NCI-H345 treated with DMSO at 0.1 percent for 48 hours (cell line): Measurements from ENCODE around the gene APAF1.

Source experiments
- DNase-seq: peaks from one replicate; lab custom pipeline; 2025; ENCODE audit not compliant: unreplicated experiment; lab: John Stamatoyannopoulos, UW

Gene APAF1

DNA sequence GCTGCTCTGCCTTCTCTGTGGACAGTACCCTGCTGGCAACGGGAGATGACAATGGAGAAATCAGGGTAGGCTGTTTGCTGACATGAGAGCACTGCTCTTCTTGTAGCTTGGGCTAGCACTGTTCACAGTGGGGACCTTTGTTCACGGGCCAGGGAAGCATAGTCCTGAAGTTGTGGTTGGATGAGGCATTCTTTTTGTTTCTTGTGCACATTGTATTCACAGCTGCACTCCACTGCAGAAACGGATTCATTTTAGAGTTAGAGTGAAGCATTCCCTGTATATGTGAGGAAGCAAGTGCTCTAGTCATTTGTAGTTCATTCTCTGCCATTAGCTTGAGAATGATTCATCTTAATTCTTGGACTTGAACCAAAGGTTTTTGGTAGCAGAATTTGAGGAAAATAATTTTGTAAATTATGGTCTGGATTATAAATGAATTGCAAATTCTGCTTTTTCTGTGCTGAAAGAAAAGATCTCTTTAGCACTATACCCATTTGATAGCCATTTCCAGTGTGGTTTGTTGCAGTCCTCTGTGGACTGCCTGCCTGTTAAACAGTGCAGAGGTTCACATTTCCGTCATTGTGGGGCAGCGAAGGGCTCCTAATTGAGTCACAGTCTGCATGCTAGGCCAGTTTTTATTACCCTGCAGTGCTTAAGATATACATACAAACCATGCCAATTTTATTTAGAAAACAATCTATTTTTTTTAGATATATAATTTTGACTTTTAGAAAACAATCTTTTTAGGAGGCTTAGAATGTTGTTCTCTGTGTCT lies 80.6 kb downstream of the APAF1 start:
- DNase-seq, result peak; percentile 13

DNA sequence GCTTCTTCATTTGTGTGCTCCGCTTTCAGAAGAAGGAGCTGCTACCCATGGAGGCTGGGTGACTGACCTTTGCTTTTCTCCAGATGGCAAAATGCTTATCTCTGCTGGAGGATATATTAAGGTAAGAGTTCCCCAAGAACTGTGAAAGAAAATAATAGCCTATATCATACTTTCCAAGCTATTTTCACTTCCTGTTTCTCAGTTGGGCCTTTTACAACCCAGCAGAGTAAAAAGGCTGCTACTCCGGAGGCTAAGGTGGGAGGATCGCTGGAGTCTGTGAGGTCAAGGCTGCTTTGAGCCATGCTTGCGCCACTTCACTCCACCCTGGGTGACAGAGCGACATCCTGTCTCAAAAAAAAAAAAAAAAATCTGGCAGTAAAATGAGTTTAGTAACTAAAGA lies 82.1 kb downstream of the APAF1 start:
- DNase-seq, result no peak

DNA sequence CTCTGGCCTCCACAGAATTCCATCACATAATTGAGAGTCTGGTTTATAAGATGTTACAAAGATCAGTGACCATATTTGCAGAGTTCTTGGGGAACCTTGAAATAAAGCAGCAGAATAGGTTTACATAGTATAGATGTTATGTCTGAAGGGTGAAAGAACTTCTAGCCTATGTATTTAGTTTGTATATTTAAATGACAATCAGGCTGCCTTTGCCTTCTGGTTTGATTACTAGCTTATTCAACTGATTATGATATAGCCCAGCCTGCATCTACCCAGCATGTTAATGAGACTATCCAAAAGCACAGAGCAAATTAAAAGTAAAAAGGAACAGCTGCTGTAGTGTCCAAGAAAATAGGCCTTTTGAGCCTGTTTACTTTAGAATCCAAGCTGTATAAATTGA lies 85.3 kb downstream of the APAF1 start:
- no peak for DNase-seq

DNA sequence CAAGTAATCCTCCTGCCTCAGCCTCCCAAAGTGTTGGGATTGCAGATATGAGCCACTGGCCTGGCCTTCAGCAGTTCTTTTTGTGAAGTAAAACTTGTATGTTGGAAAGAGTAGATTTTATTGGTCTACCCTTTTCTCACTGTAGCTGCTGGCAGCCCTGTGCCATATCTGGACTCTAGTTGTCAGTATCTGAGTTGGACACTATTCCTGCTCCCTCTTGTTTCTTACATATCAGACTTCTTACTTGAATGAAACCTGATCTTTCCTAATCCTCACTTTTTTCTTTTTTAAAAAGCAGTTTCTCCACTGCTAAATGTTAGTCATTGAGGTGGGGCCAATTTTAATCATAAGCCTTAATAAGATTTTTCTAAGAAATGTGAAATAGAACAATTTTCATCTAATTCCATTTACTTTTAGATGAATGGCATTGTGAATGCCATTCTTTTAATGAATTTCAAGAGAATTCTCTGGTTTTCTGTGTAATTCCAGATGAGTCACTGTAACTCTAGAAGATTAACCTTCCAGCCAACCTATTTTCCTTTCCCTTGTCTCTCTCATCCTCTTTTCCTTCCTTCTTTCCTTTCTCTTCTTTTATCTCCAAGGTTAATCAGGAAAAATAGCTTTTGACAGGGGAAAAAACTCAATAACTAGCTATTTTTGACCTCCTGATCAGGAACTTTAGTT lies 88.7 kb downstream of the APAF1 start:
- DNase-seq, result no peak

DNA sequence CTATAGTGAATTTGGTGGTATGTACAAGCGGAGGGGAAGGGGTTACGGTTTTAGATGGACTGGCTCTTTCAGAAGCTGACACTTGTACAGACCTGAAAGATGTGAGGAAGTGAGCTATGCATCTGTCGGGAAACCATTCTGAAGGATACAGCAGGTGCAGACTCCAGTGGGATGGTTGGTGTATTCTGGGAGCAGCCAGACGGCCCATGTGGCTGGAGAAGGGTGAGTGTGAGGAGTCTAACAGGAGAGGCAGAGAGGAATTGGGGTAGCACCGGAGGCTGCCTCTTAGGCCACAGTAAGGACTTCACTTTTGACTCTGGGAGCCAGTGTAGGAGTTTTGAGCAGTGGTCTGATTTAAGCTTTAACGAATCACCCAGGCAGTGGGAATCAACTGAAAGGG lies 90.7 kb downstream of the APAF1 start:
- no peak for DNase-seq

DNA sequence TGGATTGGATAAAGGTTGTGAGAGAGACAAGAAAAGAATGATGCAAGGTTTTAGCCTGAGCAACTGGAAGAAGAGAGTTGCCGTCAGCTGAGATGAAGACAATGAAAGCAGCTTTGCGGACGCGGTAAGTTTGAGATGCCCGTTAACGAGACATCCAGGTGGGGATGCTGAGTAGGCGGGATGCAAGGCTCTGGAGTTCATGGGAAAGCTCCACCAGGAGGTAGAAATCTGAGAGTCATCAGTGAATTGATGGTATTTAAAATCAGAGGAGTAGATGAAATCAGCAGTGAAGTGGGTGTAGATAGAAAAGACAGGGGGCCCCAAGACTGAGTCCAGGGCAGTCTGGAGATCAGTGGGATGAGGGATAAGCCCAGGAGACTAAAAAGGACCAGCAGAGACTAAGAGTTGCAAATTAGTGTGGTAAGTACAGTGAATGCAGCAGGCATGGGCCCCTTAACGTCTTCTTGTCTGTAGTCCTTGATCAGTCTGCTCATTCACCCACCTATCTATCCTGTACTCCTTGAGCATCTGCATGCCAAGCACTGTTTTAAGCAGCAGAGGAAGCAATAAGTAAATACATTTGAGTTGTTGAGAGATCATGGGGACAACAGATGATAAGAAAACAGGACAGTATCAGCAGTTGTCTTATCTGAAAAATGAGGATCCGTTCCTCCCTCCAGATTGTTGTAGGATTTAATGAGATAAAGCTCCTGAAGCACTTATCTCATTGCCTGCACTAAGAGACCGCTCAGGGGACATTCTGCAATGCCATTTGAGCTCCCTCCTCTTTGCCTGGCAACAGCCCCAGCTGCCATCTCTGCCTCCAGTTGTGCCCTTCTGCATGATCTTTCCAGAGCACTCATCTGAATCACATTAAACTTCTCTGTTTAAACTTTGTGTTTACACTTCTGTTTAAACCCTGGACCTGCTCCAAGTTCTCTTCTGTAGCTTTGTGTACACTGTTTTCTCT lies 91.5 kb downstream of the APAF1 start:
- peak; percentile 97 for DNase-seq

DNA sequence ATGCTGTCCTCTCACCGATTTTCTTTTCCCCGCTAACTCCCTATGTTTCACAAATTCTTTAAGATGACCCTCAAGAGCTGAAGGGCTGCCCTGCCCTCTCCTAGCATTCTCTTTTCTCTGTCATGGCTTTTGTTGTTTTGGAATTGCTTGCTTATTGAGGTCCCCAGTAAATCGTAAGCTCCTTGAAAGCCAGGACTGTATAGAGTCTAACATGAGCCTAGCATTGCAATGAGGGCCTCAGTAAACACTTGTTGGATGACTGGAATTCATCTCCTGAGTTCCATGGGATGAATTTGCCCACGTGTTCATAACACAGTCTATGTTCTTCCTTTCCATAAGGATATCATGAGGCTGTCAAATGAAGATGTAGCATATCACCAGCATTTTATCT lies 92.2 kb downstream of the APAF1 start:
- DNase-seq, result peak; percentile 86

DNA sequence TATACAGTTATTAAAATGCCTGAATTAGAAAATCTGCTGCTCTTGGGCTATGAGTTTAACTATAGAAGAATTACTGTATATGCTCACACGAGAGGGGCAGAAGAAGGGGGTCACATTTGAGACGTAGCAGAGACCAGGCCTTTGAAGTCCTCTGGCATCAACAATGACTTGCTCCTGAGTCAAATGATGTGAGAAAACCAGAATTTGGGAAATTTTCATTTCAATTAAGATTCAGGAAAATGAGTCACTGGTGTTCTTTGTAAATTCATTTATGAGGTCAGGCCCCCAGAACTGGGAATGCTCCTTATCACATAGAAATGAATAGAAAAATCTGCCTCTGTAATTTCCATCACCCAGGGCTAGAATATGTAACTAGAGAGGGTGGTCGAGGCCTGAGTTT lies 92.9 kb downstream of the APAF1 start:
- DNase-seq, result no peak

DNA sequence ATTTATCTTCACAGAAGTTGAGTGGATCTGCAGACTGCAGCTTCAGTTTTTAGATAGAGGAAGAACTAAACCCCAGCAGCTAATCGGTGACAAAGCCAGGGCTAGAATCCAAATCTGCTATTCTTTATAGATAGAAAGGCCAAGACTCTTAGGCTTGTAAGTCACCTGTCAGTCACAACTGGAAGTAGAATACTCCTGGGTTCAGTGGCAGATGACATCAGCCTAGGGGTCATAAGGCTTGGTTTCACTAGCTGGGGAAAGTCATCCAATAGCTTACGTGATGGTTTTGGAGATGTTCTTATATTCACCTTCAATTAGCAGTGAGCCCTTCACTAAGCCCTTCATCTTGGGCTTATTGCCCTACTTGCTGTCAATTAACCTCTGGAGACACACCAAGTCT lies 93.4 kb downstream of the APAF1 start:
- no peak for DNase-seq

DNA sequence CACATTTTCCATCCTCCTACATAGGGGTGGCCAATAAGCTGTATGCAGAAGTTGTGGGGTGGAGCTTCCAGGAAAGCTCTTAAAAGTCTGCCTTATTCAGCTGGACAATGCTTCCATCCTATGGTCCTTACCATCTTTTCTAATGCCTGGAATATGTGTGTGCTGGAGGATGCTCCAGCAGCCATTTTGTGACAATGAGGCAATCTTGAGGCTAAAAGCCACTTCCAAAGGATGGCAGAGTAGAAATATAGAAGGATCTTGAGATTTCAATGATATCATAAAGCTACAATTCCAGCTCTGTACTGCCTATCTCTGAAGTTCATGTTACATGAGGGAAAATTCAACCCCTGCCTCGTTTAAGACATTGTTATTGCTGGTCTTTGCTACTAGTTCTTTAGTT lies 95.7 kb downstream of the APAF1 start:
- no peak for DNase-seq

DNA sequence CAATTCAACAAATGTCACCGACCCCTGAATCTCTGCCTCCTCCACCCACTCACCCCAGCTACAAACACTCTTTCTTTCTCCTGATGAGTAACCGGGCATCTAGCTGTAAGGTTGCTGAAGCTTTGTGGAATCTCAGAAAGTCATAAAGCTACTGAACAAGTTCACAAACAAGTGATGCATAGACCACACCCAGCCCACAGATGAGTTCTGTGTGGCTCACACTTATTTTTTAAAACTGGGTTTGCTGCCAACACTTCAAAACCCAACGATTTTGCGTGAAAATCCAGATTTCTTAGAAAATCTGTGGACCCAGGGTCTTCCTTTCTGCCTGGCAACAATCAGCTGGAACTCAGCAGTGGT lies 96.1 kb downstream of the APAF1 start:
- DNase-seq, result no peak

DNA sequence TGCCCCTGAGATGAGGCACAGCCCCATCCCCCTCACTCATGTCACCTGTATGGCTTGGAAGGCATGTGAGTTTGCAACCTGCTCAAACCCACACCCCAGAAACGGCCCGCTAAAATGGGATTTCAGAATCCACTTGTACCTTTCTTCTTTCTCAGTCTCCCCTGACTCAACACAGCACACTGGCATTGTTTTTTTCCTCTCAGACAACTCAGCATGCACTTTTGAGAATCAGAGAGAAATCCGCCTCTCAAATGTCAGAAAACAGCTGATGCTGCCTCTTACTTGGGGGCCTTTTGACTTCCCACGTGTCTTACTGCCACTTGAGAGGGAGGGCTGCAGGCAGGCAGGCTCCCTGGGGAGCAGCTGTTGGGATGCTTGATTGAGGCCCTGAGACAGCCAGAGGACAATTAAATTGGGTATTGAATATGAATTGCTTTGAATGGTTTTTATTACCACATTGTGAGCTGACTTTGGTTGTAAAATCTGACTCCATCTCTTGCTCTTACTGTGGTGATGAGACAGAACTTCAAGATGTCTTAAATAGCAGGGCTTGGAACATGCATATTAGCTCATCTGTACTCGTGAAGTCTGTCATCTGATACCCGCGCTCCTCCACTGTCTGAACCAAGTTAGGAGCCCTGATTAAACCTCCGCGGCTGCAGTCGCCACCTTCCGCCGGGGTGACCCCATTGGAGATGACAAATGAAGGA lies 96.6 kb downstream of the APAF1 start:
- peak; percentile 54 for DNase-seq

DNA sequence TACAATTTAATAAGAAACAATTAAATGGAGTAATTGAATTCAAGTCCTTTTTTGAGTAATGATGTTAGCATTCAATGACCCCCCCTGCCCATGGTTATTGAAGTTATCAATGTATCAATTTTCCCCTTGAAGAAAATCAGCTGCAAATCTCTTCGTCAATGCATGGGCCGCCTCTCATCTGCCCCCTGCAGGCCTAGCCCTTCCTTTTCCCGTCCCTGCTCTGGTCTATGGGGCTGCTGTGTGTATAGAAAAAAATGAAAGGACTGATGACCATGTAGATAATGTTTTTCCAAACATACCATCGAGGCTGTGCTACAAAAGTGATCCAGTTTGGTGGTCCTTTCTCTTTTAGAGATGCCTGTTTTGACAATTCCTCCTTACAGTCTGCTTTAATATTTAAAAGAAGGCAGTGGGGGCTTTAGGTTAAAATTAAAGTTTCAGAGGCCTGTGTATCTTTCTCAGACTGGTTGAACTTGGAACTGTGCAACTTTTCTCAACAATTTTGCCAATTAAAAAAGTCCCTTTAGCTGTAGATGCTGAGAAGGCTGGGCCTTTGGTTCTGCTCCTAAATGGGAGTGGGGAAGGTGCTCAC lies 98.4 kb downstream of the APAF1 start:
- DNase-seq, result no peak

DNA sequence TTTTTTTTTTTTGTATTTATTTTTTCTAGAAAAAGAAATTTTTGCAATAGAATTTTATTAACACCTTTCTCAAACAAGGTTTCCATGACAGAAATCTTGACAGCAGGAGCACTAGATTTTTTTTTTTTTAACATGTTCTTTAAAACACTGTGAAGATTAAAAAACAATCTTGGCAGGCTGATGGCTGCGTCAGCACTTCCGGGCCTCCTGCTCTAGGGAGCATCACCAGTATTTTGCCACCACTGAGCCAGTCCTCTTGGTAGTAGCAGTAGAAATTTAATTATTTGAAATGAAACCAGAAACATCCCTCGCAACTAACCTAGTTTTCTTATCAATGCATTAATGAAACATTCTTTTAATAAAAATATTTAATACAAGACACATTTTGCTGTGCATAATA lies 99.6 kb downstream of the APAF1 start:
- no peak for DNase-seq

DNA sequence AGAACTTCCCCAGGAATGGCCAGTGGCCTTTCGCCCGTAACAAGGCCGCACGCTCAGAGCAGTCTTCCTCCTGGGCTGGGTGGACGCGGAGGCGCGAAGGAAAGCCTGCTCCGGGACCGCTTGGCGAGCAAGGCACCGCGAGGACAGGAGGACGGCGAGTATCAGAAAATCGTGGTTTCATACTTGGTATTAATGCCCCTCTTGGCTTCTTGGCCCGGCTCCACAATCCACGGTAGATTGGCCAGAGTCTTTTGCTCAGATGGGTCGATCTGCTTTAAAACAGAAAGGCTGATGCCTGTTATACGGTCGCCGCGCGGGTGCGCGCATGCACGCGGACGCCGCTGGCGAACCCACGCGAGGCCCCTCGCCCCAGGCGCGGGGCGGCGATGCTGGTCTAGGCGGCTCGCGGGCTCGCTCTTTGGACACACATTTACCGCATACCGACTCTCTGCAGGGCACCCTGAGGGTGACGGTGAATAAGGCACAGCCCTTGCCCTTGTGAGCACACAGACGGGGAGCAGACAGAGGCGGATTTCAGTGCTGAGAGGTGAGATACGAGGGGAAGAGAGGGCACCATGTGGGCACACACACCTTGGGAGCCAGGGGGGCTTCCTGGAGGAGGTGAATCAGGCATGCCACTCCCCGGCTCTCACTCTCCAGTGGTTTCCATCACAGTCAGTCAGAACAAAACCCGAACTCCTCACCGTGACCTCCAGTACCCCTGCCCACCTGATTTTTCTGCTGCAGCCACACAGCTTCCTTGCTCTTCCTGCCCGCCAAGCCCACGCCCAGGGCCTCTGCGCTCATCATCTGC lies 100.7 kb downstream of the APAF1 start:
- no peak for DNase-seq

DNA sequence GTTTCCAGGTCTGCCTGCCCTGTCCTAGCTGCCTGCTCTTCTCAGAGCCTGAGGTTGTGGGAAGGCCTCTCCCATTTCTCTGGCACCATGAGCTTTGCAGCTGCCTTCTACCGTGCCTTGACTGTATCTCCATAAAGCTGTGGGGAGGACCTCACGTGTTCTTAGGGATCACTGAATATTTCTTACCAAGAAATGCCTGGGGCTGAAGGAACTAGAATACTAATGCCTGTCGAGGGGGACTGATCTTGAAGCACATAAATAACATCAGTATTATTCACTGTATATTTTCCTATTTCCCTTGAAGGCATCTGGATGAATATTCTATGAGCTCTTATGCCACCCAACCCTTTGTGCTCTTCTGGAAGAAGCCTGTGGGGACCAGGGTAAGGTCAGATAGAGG lies 103.4 kb downstream of the APAF1 start:
- DNase-seq, result no peak

DNA sequence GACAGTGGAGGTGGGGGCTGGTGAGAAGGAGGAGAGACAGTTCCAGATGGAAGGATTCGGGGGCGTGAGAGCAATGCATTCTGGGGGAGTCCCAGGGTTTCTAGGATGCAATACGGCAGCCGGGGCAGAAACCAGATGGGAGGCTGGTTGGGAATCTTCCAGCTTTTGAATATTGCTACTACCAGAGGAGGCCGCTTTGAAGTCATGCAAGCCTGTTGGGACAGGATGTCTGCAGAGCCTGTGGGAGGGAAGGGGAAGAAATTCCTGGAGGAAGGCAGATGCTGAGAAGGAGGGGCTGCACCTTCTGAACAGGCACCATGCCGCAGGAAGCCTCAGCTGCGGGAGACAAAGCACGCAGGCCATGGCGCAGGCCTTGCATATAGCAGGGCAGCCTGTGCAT lies 105.4 kb downstream of the APAF1 start:
- no peak for DNase-seq

DNA sequence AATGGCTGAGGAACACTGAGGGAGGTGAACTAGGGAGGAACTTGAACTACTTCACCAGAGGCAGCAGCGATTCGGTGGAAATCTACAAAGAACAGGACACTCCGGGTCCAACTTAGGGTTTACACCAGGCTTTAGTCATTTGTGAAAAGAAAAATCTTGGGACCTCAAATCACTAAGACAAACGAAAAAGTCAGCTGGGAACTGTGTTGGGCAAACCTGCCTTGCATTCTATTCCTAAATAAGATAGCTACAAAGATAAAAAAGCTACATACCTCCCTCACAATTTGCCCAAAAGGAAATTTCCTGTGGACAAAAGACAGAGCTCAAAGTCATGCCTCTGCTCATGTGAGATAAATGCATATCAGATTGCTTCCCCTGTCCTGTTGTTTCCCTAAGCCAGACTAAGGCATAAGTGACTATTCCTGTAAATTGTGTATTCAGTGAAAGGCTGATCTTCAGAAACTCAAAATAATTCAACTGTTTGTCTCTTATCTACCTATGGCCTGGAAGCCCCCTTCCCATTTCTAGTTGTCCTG lies 106.6 kb downstream of the APAF1 start:
- no peak for DNase-seq

DNA sequence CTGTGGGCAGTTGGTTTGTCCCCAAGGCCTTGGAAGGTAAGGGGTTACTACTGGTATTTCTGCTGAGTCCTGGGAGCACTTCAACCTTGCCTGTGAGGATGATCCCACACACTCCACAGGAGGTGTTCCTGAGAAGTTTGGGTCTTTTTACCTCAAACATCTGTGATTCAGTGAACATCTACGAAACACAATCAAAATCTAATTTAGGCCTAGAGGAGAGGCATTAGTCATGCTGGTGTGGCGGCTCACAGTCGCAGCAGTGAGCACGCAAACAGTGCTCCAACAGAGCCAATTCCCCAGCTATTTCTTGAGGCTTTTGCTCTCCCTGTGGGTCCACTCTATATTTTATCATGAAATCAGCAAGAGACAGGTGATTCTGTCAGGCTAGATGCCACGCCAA lies 107.6 kb downstream of the APAF1 start:
- DNase-seq, result no peak

DNA sequence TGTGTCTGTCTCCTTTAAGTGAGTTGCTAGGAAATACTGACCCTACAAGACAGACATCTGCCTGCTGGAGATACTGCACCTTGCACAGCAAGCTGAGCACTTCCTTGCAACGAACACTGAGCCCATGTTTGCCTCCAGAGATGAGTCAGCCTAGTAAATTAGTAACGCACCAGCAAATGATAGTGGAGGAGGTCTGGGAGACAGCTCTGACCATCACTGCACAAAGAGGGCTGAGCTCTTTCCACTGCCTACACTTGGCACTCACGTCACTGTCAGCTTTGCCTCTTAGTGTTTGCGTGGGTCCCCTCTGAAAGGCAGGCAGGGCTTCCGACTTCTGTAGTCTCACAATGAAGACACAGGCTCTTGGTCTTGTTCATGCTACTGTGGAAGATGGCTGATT lies 109.0 kb downstream of the APAF1 start:
- DNase-seq, result no peak
